GM18520 (cell line): Measurements from ENCODE around the gene FKBP1C.

ENCODE experiments used
- ATAC-seq: cut with Tn5 transposase; IDR thresholded peaks from one replicate; pipeline ENCODE4 v1.9.1; 2021; ENCODE audit not compliant: unreplicated experiment

The FKBP1C gene

DNA sequence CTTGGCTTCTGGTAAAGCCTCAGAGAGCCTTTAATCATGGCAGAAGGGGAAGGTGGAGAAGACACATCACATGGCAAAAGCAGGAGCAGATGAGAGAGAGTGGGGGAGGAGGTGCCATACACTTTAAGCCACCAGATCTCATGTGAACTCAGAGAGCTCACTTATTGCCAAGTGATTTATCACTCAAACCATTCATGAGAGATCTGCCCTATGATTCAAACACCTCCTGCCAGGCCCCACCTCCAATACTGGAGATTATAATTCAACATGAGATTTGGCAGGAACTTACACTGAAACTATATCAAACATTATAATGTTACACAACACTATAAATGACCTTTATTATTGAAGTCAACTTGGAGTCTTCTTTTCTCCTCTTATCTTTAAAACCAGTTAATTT, 47.9 kb downstream of the FKBP1C start:
- ATAC-seq, result no peak

GRCh38 chr6:63261820-63262219, 50.6 kb downstream of the FKBP1C start:
- no peak for ATAC-seq
